HG03175 (cell line): ENCODE measurements around the gene ARHGAP15.

Experiments
- ATAC-seq: cut with Tn5 transposase; IDR thresholded peaks from one replicate; pipeline ENCODE4 v1.9.1; 2021; ENCODE audit warnings: mild to moderate bottlenecking, moderate library complexity; ENCODE audit not compliant: unreplicated experiment

ARHGAP15 gene

DNA sequence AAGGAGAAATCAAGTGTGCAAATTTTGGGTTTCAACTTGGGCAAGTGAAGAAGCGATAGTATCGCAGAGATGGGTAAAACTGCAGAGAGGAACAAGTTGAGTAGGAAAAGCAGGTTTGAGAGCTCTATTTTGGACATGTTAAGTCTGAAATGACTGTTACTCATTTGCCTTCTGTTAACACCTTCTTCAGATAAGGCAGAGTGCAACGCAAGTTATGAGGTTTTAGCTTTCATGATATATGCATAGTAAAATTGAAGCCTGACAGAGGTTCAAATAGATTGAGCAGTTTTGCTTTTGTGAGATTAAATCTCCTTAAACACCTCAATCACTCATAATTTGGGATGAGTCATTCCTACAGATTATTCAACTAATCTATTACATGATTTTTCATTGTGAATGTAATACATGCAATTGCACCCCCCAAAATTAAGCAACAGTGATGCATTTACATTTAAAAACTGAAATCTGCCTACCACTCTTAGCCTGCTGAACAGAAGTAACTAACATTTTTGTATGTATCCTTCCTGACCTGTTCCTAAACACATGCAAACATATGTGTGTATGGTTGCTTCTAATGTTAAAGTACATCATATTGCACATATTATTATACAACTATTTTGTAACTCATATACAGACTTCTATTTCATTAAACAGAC lies 575.4 kb downstream of the ARHGAP15 start:
- ATAC-seq = peak; percentile 81

- no peak for ATAC-seq
Observed at GRCh38 chr2:143705108-143705707, 576.0 kb downstream of the ARHGAP15 start.

GRCh38 chr2:143706354-143706753 lies 577.1 kb downstream of the ARHGAP15 start:
- ATAC-seq = no peak

GRCh38 chr2:143708682-143709081 lies 579.5 kb downstream of the ARHGAP15 start:
- ATAC-seq = no peak

GRCh38 chr2:143710196-143710595 lies 581.0 kb downstream of the ARHGAP15 start:
- ATAC-seq = no peak

- ATAC-seq = no peak
Observed at GRCh38 chr2:143710879-143711278, 581.7 kb downstream of the ARHGAP15 start.

- ATAC-seq = no peak
Observed at GRCh38 chr2:143716522-143716921, 587.3 kb downstream of the ARHGAP15 start.

DNA sequence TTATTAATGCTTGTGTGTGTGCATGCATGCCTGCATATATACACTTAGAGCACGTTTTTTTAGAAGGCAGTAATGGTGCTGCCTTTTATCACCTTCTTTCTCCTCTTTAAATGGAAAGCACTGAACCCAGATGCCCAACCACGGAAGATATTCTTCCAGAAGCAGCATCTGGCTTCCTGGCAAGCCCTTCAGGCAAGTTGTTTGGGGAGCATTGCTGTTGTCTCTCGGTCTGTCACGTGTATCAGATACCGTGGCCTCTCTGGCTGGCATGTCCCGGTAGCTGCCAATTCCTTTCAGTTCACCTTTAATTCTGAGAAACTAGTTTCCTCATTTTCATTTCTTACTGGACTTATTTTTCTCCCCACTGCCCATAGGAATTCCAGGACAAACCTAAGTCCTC lies 587.8 kb downstream of the ARHGAP15 start:
- ATAC-seq = no peak

- no peak for ATAC-seq
Observed at GRCh38 chr2:143717536-143718168, 588.4 kb downstream of the ARHGAP15 start.

GRCh38 chr2:143718745-143719144 lies 589.5 kb downstream of the ARHGAP15 start:
- ATAC-seq = no peak

DNA sequence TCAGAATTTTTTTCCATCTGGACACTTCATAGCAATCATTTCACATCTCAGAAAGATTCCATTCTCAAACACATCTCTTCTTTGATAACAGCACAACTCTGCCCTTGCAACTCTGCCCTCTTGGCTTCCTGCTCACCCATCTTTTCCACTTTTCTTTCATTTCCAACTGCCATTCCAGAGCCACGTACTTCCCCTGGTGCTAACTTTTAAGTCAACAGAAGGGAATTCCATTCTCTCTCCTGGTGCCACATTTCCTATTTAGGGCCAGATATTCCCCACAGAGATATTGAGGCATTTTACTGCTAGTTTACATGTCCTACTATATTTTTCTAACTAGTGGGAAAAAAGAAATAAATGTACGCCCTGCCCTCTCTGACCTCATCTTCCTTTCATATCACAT lies 590.2 kb downstream of the ARHGAP15 start:
- no peak for ATAC-seq

DNA sequence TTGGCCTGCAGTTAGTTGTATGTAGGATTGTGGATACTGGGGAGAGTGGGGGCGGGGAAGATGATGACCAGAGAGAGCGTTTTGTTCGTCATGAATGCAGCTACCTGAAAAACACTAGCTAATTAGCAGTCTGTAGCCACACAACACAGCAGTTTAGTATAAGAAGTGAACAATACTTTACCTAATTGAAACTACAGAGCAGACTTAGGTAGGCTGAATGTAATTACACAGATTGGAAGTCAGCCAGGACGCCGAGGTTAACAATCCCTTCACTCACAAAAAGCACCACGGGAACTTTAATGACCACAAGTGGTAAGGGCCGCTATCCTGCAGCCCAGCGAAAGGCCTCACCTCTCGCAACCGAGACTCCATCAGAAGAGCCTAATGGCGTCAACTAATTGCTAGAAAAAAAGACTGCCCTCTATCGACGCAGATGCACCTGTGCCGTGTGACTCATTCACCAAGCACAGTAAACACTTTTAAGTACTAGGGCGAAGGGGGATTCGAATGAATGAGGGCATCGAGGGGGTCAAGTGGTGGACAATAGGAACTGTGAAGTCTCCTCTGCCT lies 591.0 kb downstream of the ARHGAP15 start:
- ATAC-seq = no peak

GRCh38 chr2:143725400-143725799 lies 596.2 kb downstream of the ARHGAP15 start:
- no peak for ATAC-seq

DNA sequence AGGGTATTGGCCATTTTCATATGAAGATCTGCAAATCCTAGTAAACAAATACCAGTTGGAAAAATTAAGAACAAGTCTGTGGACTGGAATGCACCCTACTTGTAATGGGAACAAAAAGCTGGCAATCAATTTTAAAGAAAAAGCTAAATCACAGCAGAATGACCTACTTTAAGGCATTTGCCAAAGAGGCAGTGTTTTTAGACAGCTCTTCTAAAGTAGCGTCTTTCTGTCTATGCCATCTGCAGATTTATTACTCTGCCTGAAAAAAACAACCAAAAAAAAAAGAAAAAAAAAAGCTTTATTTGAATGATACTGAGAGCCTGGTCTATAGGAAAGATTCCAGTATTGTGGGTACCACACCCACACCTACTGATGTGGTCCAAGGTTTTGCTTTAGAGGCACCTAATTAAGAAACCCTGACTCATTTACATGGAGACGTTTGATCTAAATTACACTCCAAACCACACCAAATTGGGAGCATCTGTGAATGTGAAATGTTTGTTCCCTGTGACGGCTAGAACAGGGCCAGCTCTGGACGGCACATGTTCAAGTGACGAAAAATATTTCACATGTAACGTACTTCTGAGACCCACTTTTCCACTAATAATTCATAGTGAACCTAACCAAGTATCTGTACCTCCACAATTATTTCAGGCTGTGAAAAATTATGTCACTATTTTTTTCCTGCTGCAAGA lies 597.1 kb downstream of the ARHGAP15 start:
- ATAC-seq = no peak

DNA sequence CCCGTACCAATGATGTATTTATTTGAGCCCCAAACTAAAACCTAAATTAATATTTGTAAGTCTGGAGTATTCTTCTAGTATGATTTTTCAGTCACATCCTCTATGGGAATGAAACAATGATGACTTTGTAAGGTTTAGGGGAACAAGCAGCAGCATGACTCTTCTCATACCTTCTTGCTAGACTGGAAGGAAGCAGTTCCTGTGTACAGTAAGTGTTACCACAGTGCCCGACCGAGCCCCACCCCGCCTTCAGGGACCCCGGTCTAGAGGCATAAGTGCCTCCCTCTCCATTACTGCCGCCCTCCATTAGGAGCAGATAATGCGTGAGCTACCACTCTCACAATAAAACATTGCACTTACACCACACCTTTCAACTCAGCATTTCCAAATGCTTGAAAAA lies 599.3 kb downstream of the ARHGAP15 start:
- no peak for ATAC-seq

GRCh38 chr2:143729296-143729814 lies 600.1 kb downstream of the ARHGAP15 start:
- no peak for ATAC-seq

DNA sequence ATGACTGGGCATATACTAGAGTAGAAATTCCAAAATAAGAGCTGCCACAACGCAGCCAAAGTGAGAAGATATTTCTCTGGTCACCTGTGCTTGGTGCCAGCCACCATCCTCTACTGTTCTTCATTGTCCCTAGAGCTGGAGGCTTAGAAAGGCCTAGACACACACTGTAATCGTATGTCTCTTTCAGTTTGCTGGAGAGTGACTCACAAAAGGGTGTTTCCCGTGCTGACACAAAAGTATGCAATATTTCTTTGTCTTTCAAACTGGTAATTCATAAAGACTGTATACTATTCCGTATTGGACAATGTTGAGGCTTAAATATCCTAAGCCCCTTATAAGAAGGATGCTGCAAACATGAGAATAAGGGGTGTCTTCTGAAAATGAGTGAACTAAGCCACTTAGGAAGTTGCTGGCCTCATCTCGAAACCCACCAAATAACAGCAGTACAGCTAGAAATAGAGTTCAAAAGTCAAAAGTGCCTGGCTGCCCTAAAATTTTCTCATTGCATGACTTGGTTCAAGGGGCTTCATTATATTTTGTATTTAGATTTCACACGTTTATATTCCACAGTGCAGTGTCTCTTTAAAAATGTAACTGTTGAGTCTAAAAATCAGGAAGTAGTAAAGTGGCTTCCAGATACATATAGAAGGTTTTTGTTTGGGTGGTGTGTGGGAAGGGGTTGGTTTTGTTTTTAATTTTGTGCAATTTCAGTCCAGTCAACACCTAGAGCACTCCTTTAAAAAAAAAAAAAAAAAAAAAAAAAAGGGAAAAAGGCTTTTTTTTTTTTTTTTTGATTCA lies 601.1 kb downstream of the ARHGAP15 start:
- peak; percentile 78 for ATAC-seq

DNA sequence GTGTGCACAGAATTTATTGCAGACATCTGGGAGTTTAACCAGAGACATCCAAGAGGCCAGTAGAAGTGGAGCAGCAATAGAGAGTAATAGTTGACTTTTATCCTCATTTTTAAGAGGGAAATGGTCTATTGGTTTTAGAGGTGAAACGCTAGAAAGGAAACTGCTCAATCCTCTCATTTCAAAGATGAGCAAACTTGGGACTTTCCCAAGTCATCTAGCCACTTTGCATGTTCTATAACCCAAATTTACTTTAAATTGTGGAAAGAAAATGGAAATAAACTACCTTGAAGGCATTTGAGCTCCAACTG lies 601.7 kb downstream of the ARHGAP15 start:
- ATAC-seq = peak; percentile 33

DNA sequence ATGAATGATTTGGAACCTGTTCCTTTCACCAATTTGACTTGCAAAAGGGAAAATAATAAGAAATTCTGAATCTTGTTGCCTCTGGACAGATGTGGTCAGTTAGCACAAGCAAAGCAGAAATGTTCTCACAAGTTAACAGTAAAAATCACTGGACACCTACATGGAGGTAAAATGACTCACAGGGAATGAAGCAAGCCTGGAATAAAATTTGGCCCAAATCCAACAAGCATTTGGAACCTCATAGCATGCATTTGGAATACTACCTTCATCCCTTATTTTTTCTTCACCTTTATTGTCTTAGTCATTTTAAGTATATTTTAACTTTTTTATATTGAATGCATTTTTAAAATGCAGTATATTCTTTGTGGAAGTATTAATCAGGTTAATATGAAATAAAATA lies 602.9 kb downstream of the ARHGAP15 start:
- ATAC-seq = no peak

DNA sequence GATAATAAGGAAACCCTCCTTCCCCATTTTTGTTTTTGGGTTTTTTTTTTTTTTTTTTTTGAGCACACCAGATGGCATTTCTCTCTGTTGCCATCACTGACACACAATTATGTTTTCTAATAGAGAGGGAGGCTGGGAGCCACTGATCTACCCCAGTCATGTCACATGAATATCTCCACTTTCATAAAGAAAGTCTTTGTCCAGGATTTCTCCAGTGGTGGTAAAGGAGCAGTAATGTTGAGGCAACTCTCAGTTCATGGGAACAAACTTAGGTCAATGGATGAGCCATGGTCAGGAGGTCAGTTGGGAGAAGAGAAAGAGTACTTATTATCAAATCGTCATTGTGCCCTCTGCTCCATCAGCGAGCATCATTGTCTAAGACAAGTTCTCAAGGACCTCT lies 603.7 kb downstream of the ARHGAP15 start:
- ATAC-seq = no peak

DNA sequence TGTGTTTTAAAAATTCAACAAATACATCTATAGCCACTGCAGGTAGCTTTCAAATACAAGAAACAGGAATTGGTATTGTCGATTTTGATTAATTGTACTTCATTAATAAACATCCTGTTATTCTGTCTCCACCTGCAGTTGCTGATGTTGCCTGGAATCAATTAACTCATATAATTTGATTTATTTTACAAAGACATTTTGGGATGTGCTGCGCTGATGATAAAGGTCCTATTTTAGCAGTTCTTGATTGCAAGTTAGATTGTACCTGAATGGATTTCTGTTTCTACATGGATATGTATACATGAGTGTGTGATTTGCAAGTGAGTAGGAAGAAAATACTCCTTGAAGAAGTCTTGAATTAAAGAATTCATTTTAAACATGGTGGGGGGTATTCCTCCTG lies 605.3 kb downstream of the ARHGAP15 start:
- no peak for ATAC-seq
